ENCODE data around the gene MMP28. TPM values are rescaled to one million over a fixed set of nuclear protein-coding genes. Genes with fewer than 3 reads are reported as not detected.

Gene MMP28
- total RNA-seq, 1 experiment from 2014 or later, result not detected

- no peak overlapping the region for H2BK20ac ChIP-seq (ENCODE audit: low read depth, low read length, poor library complexity, severe bottlenecking)
- no peak overlapping the region for H4K5ac ChIP-seq (ENCODE audit: insufficient read length, low read depth, low read length)
- H3K79me2 ChIP-seq (ENCODE audit: insufficient read depth, low read length), result no peaks in the 10 kb centered on the region
- H4K91ac ChIP-seq (ENCODE audit: insufficient read length, low read depth, low read length), result no peak overlapping the region
- H3K23ac ChIP-seq (ENCODE audit: insufficient read length, low read depth, low read length), result no peak overlapping the region
- no peak overlapping the region for H3K14ac ChIP-seq (ENCODE audit: insufficient read depth, low read length)
- H3K9me3 ChIP-seq (ENCODE audit: control insufficient read depth, low read depth, low read length), result no peaks in the 10 kb centered on the region
- H4K20me1 ChIP-seq (ENCODE audit: control insufficient read depth, insufficient read depth, insufficient read length), result no peaks in the 10 kb centered on the region
- H3K23me2 ChIP-seq (ENCODE audit: insufficient read length, low read depth, low read length, poor library complexity, severe bottlenecking), result peaks cover 5% of the 10 kb centered on the region
- no peak overlapping the region for H3K4me3 Mint-ChIP-seq
- no peaks in the 10 kb centered on the region for H3K27me3 ChIP-seq (ENCODE audit: insufficient read depth, low read length)
- no peak overlapping the region for H2BK5ac ChIP-seq (ENCODE audit: insufficient read length, low read length)
- no peaks in the 10 kb centered on the region; a peak in 2 of 5 replicates for H3K9me3 Mint-ChIP-seq
- H3K4me1 ChIP-seq (ENCODE audit: insufficient read depth, low read length), result peaks cover 4% of the 10 kb centered on the region; the same call in 1 of the 2 replicates
- peaks cover 32 to 33% of the 10 kb centered on the region in 2 experiments for H3K4me1 Mint-ChIP-seq
- no peak overlapping the region for H2BK120ac ChIP-seq (ENCODE audit: low read depth, low read length, poor library complexity, severe bottlenecking)
- H3K56ac ChIP-seq (ENCODE audit: insufficient read length, low read depth, low read length), result no peak overlapping the region
- no peak overlapping the region for H2BK12ac ChIP-seq (ENCODE audit: insufficient read length, low read depth, low read length)
- no peak overlapping the region for H3K4me2 ChIP-seq (ENCODE audit: insufficient read depth, insufficient read length, low read length)
- no CpG with 5 or more reads among the region's 2 CpGs for WGBS (ENCODE audit: extremely low coverage, insufficient read length, low lambda C conversion rate)
- no peak for TF ChIP-seq CTCF (conservative IDR thresholded peaks at IDR 0.05)
- H3K27ac Mint-ChIP-seq, result no peak overlapping the region
- H3K9ac ChIP-seq (ENCODE audit: extremely low read depth, insufficient read length, low read length), result no peak overlapping the region
- no peak overlapping the region for H4K8ac ChIP-seq (replicated peaks; ENCODE audit: insufficient read length, low read depth, low read length)
- no peak overlapping the region for H3T11ph ChIP-seq (ENCODE audit: low read length)
- H3K79me1 ChIP-seq (ENCODE audit: insufficient read depth, low read depth, low read length, poor library complexity, severe bottlenecking), result no peaks in the 10 kb centered on the region
- H3K4ac ChIP-seq (ENCODE audit: low read depth, low read length), result no peak overlapping the region
- H3K18ac ChIP-seq (ENCODE audit: insufficient read length, low read depth, low read length), result no peak overlapping the region
- no peak overlapping the region for H2BK15ac ChIP-seq (ENCODE audit: low read depth, low read length)
- no peak overlapping the region for H2AK5ac ChIP-seq (ENCODE audit: insufficient read length, low read length)
- H2AFZ ChIP-seq (ENCODE audit: low read length), result no peak overlapping the region
- H3K27me3 Mint-ChIP-seq (ENCODE audit: low read depth), result peaks cover 20% of the 10 kb centered on the region
- H3K27ac ChIP-seq (ENCODE audit: insufficient read length, low read depth, low read length), result no peak overlapping the region
- DNase-seq, result no peak
- H3K36me3 Mint-ChIP-seq (ENCODE audit: insufficient read depth in 1 of 3, low read depth in 3 of 3), result no peaks in the 10 kb centered on the region; a peak in 1 of 7 replicates
Observed at GRCh38 chr17:35768797-35769196, 26.6 kb downstream of the MMP28 start.

Data from H9 (cell line).